ENCODE data around the gene PLAC9. TPM values are rescaled to one million over a fixed set of nuclear protein-coding genes. Genes with fewer than 3 reads are reported as not detected.

PLAC9 gene
- total RNA-seq, 3 donors from 2014 or later (not counting 1 experiment from before 2014, with no cell fraction given) = not detected

GRCh38 chr10:80136134-80136571, 3.6 kb downstream of the PLAC9 start:
- no peaks in the 10 kb centered on the region for H3K36me3 ChIP-seq (ENCODE audit: control insufficient read depth, insufficient read depth, low read length)
- no peaks in the 10 kb centered on the region for H3K9me3 Mint-ChIP-seq
- 77% methylated on average over 8 of the region's 8 CpGs for WGBS (ENCODE audit: insufficient coverage)

GRCh38 chr10:80137031-80137862, 4.7 kb downstream of the PLAC9 start:
- Histone ChIP-seq H3K27me3 (ENCODE audit: control insufficient read depth, insufficient read depth, low read length) (peaks cover 1% of the 10 kb centered on the region), H3K4me3 (ENCODE audit: low read length) (no peak overlapping the region), H3K27ac (ENCODE audit: low read length) (no peak overlapping the region), H3K4me1 (ENCODE audit: control insufficient read depth, insufficient read depth, low read length) (no peaks in the 10 kb centered on the region), H3K36me3 (ENCODE audit: control insufficient read depth, insufficient read depth, low read length) (no peaks in the 10 kb centered on the region), H3K9me3 (ENCODE audit: control insufficient read depth, insufficient read depth, low read length) (no peaks in the 10 kb centered on the region)
- ATAC-seq (no peak), DNase-seq (no peak)
- no peaks in the 10 kb centered on the region for H3K9me3 Mint-ChIP-seq
- intact Hi-C loops (cut with micrococcal nuclease) = no loop called here
- no peaks in the 10 kb centered on the region for H3K4me1 Mint-ChIP-seq
- TF ChIP-seq, protein P1, sequence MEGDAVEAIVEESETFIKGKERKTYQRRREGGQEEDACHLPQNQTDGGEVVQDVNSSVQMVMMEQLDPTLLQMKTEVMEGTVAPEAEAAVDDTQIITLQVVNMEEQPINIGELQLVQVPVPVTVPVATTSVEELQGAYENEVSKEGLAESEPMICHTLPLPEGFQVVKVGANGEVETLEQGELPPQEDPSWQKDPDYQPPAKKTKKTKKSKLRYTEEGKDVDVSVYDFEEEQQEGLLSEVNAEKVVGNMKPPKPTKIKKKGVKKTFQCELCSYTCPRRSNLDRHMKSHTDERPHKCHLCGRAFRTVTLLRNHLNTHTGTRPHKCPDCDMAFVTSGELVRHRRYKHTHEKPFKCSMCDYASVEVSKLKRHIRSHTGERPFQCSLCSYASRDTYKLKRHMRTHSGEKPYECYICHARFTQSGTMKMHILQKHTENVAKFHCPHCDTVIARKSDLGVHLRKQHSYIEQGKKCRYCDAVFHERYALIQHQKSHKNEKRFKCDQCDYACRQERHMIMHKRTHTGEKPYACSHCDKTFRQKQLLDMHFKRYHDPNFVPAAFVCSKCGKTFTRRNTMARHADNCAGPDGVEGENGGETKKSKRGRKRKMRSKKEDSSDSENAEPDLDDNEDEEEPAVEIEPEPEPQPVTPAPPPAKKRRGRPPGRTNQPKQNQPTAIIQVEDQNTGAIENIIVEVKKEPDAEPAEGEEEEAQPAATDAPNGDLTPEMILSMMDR (IDR thresholded peaks at IDR 0.05) = no peak
- 93% methylated on average over 13 of the region's 14 CpGs for WGBS (ENCODE audit: insufficient coverage)
- H3K27ac Mint-ChIP-seq = no peak overlapping the region
- no peak overlapping the region for H3K4me3 Mint-ChIP-seq
- H3K27me3 Mint-ChIP-seq (ENCODE audit: low read depth in 2 of 2) = peaks cover 32 to 35% of the 10 kb centered on the region in 2 donors
- H3K36me3 Mint-ChIP-seq = no peaks in the 10 kb centered on the region

More at GRCh38 chr10:80136134-80136571, 3.6 kb downstream of the PLAC9 start:
- Mint-ChIP-seq H3K27me3 (ENCODE audit: low read depth in 2 of 2) (peaks cover 33 to 43% of the 10 kb centered on the region in 2 donors), H3K4me1 (no peaks in the 10 kb centered on the region), H3K36me3 (no peaks in the 10 kb centered on the region), H3K27ac (no peak overlapping the region), H3K4me3 (no peak overlapping the region)
- intact Hi-C loops (cut with micrococcal nuclease) = no loop called here
- Histone ChIP-seq H3K4me1 (ENCODE audit: control insufficient read depth, insufficient read depth, low read length) (no peaks in the 10 kb centered on the region), H3K4me3 (ENCODE audit: low read length) (no peak overlapping the region), H3K27me3 (ENCODE audit: control insufficient read depth, insufficient read depth, low read length) (peaks cover 4% of the 10 kb centered on the region), H3K9me3 (ENCODE audit: control insufficient read depth, insufficient read depth, low read length) (no peaks in the 10 kb centered on the region), H3K27ac (ENCODE audit: low read length) (no peak overlapping the region)
- TF ChIP-seq, protein P1 (IDR thresholded peaks at IDR 0.05) = no peak
- DNase-seq (no peak), ATAC-seq (no peak)

- Mint-ChIP-seq H3K36me3 (no peaks in the 10 kb centered on the region), H3K4me3 (no peak overlapping the region), H3K9me3 (no peaks in the 10 kb centered on the region), H3K4me1 (no peaks in the 10 kb centered on the region), H3K27me3 (ENCODE audit: low read depth in 2 of 2) (peaks cover 29 to 31% of the 10 kb centered on the region in 2 donors), H3K27ac (no peak overlapping the region)
- no peak for ATAC-seq
- TF ChIP-seq, protein P1 (IDR thresholded peaks at IDR 0.05) = no peak
- 69% methylated on average over 4 of the region's 4 CpGs for WGBS (ENCODE audit: insufficient coverage)
- Histone ChIP-seq H3K27ac (ENCODE audit: low read length) (no peak overlapping the region), H3K27me3 (ENCODE audit: control insufficient read depth, insufficient read depth, low read length) (no peaks in the 10 kb centered on the region), H3K9me3 (ENCODE audit: control insufficient read depth, insufficient read depth, low read length) (no peaks in the 10 kb centered on the region), H3K36me3 (ENCODE audit: control insufficient read depth, insufficient read depth, low read length) (no peaks in the 10 kb centered on the region), H3K4me1 (ENCODE audit: control insufficient read depth, insufficient read depth, low read length) (no peaks in the 10 kb centered on the region), H3K4me3 (ENCODE audit: low read length) (no peak overlapping the region)
- no peak for DNase-seq
- intact Hi-C loops (cut with micrococcal nuclease) = no loop called here
Observed at GRCh38 chr10:80137920-80138319, 5.4 kb downstream of the PLAC9 start.
